Prostate gland (tissue), 2 donors: ENCODE results near the gene NUFIP2.

Experiments
- POLR2AphosphoS5 ChIP-seq: sonication (generic); formaldehyde crosslinking; IDR thresholded peaks from one replicate; pipeline ENCODE4 v1.6.1; 2017; ENCODE audit warnings: antibody characterized with exemption
- TF ChIP-seq, protein P1 (sequence below), 4 experiments: fragments of 200-600 bp in 2 of 4; fragments of 450-650 bp in 2 of 4; sonication (generic) in 2 of 4; IDR thresholded peaks; 1 replicate in 3 of 4; 2 replicates in 1 of 4; pipeline ENCODE4 v1.5.1; 2016 to 2019; ENCODE audit warnings: antibody characterized with exemption in 4 of 4, mild to moderate bottlenecking in 2 of 4, moderate library complexity in 2 of 4

DNA sequence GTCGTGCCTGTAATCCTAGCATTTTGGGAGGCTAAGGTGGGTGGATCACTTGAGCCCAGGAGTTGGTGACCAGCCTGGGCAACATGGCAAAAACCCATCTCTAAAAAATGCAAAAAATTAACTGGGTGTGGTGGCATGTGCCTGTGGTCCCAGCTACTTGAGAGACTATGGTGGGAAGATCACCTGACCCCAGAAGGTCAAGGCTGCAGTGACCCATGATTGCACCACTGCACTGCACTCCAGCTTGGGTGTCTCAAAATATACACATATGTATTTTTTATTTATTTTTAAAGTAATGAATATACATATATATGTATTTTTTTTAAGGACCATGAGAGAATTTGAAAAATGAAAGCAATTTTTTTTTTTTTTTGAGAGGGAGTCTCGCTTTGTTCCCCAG is 5.1 kb upstream of the NUFIP2 start:
- TF ChIP-seq, protein P1, sequence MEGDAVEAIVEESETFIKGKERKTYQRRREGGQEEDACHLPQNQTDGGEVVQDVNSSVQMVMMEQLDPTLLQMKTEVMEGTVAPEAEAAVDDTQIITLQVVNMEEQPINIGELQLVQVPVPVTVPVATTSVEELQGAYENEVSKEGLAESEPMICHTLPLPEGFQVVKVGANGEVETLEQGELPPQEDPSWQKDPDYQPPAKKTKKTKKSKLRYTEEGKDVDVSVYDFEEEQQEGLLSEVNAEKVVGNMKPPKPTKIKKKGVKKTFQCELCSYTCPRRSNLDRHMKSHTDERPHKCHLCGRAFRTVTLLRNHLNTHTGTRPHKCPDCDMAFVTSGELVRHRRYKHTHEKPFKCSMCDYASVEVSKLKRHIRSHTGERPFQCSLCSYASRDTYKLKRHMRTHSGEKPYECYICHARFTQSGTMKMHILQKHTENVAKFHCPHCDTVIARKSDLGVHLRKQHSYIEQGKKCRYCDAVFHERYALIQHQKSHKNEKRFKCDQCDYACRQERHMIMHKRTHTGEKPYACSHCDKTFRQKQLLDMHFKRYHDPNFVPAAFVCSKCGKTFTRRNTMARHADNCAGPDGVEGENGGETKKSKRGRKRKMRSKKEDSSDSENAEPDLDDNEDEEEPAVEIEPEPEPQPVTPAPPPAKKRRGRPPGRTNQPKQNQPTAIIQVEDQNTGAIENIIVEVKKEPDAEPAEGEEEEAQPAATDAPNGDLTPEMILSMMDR (IDR thresholded peaks at IDR 0.05) = no peak
- no peak for TF ChIP-seq POLR2AphosphoS5
